ENCODE results near the gene RAPGEF6.

DNA sequence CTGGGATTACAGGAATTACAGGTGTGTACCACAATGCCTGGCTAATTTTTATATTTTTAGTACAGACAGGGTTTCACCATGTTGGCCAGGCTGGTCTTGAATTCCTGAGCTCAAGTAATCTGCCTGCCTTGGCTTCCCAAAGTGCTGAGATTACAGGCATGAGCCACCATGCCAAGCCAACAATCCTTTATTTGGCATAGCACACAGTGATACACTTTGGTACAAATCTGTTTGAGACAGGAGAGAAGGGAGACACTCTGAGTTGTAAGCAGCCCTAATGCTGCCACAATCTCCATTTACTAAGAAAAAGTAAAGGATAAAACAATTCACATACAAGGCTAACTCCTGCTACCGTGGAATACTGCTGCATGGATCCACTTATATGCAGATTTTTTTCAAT is 177.8 kb downstream of the RAPGEF6 start:
- no peak for TF ChIP-seq GATA3 (IDR thresholded peaks at IDR 0.05; ENCODE audit: low read depth, low read length)
- TF ChIP-seq GATA2 (IDR thresholded peaks at IDR 0.05; ENCODE audit: low read depth, low read length), result no peak
